ENCODE measurements around the gene LRCH4. TPM values are rescaled to one million over a fixed set of nuclear protein-coding genes. Genes with fewer than 3 reads are reported as not detected.

The LRCH4 gene
- total and polyA plus RNA-seq, 9 of the 15 experiments (the other 6 are each of a cell fraction or from before 2014, with no cell fraction given): 0.06 to 63.3 (median 15.0) TPM

DNA sequence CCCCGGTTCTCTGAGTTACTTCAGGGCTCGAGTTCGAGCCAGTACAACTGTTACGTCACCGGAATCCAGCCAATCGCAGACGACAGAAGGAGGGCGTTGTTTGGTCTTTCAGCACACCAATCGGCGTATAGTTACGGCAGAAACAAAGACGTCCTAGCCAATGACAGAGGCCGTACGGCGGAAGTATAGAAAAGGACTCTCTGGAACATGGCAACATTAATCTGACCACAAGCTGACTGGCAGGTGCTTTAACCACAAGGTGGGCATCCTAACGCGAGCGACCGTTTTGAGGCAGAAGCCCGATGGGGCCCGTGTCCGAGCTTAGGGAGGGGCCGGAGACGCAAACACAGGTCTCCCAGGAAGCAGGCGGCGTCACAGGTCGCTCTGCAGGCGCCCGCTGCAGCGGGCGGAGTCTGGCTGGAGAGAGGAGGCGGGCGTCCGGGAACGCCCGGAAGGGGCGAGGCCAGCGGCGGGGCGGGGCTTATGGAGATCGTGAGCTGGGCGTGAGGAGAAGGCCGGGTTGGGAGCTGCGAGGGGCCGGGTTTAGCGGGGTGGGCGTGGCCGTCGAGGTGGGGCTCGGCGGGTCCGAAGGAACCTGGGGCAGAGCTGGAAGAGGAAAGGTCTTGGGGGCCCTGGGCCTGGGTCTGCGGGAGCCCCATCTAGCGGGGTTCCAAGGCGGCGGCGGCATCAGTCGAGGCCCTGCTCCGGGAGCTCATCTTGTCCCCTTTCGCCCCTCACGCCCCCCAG, 26.2 kb upstream of the LRCH4 start, which contains the start of gene MOSPD3 (continued):
- TF ChIP-seq, protein P1, sequence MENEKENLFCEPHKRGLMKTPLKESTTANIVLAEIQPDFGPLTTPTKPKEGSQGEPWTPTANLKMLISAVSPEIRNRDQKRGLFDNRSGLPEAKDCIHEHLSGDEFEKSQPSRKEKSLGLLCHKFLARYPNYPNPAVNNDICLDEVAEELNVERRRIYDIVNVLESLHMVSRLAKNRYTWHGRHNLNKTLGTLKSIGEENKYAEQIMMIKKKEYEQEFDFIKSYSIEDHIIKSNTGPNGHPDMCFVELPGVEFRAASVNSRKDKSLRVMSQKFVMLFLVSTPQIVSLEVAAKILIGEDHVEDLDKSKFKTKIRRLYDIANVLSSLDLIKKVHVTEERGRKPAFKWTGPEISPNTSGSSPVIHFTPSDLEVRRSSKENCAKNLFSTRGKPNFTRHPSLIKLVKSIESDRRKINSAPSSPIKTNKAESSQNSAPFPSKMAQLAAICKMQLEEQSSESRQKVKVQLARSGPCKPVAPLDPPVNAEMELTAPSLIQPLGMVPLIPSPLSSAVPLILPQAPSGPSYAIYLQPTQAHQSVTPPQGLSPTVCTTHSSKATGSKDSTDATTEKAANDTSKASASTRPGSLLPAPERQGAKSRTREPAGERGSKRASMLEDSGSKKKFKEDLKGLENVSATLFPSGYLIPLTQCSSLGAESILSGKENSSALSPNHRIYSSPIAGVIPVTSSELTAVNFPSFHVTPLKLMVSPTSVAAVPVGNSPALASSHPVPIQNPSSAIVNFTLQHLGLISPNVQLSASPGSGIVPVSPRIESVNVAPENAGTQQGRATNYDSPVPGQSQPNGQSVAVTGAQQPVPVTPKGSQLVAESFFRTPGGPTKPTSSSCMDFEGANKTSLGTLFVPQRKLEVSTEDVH (IDR thresholded peaks at IDR 0.05; ENCODE audit: low read depth, partially characterized antibody): peak; percentile 88
- peak; percentile 62; the same call in 1 of the 2 replicates for TF ChIP-seq JUN (IDR thresholded peaks at IDR 0.05; ENCODE audit: borderline replicate concordance, low read depth, low read length)
- TF ChIP-seq JUN (CRISPR knock-in tag; IDR thresholded peaks at IDR 0.05; ENCODE audit: borderline replicate concordance): no peak
- peak; percentile 39 for TF ChIP-seq TAF7 (tag; IDR thresholded peaks at IDR 0.05)
- peak; percentile 67; the same call in 1 of the 2 replicates for TF ChIP-seq OTX1 (CRISPR knock-in tag; IDR thresholded peaks at IDR 0.05)
- peak; percentile 74 for TF ChIP-seq L3MBTL2 (IDR thresholded peaks at IDR 0.05)
- peak; percentile 92 to 93 for TF ChIP-seq FOXK2 (conservative IDR thresholded peaks at IDR 0.05 in 1 of 2, IDR thresholded peaks at IDR 0.05 in 1 of 2; ENCODE audit: low read depth in 2 of 2)
- TF ChIP-seq PCBP2 (IDR thresholded peaks at IDR 0.05; ENCODE audit: low read depth, low read length, poor library complexity, severe bottlenecking): no peak
- no peak for TF ChIP-seq HDAC6 (IDR thresholded peaks at IDR 0.05; ENCODE audit: low read depth, low read length)
- TF ChIP-seq, protein P2, sequence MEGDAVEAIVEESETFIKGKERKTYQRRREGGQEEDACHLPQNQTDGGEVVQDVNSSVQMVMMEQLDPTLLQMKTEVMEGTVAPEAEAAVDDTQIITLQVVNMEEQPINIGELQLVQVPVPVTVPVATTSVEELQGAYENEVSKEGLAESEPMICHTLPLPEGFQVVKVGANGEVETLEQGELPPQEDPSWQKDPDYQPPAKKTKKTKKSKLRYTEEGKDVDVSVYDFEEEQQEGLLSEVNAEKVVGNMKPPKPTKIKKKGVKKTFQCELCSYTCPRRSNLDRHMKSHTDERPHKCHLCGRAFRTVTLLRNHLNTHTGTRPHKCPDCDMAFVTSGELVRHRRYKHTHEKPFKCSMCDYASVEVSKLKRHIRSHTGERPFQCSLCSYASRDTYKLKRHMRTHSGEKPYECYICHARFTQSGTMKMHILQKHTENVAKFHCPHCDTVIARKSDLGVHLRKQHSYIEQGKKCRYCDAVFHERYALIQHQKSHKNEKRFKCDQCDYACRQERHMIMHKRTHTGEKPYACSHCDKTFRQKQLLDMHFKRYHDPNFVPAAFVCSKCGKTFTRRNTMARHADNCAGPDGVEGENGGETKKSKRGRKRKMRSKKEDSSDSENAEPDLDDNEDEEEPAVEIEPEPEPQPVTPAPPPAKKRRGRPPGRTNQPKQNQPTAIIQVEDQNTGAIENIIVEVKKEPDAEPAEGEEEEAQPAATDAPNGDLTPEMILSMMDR (IDR thresholded peaks at IDR 0.05 in 2 of 3, conservative IDR thresholded peaks at IDR 0.05 in 1 of 3; ENCODE audit: insufficient read depth in 2 of 3, low read depth in 1 of 3, low read length in 3 of 3): 0 out of 6 replicates have a peak, but pooled peaks of 1 of the 3 experiments have one; percentile 1
- TF ChIP-seq FOSL1 (tag; conservative IDR thresholded peaks at IDR 0.05): peak; percentile 25; the same call in 1 of the 2 replicates
- TF ChIP-seq ZNF354B (CRISPR knock-in tag; IDR thresholded peaks at IDR 0.05): no peak
- no peak for TF ChIP-seq ZNF311 (CRISPR knock-in tag; IDR thresholded peaks at IDR 0.05)
- peak; percentile 87 for TF ChIP-seq POLR2AphosphoS5 (IDR thresholded peaks at IDR 0.05; ENCODE audit: control insufficient read depth, insufficient read depth, low read depth, low read length)
- TF ChIP-seq HDAC2 (IDR thresholded peaks at IDR 0.05): peak; percentile 66
- TF ChIP-seq, protein P3, sequence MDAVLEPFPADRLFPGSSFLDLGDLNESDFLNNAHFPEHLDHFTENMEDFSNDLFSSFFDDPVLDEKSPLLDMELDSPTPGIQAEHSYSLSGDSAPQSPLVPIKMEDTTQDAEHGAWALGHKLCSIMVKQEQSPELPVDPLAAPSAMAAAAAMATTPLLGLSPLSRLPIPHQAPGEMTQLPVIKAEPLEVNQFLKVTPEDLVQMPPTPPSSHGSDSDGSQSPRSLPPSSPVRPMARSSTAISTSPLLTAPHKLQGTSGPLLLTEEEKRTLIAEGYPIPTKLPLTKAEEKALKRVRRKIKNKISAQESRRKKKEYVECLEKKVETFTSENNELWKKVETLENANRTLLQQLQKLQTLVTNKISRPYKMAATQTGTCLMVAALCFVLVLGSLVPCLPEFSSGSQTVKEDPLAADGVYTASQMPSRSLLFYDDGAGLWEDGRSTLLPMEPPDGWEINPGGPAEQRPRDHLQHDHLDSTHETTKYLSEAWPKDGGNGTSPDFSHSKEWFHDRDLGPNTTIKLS (IDR thresholded peaks at IDR 0.05; ENCODE audit: borderline replicate concordance, low read depth): peak; percentile 66; the same call in 1 of the 2 replicates
- TF ChIP-seq, protein P4, sequence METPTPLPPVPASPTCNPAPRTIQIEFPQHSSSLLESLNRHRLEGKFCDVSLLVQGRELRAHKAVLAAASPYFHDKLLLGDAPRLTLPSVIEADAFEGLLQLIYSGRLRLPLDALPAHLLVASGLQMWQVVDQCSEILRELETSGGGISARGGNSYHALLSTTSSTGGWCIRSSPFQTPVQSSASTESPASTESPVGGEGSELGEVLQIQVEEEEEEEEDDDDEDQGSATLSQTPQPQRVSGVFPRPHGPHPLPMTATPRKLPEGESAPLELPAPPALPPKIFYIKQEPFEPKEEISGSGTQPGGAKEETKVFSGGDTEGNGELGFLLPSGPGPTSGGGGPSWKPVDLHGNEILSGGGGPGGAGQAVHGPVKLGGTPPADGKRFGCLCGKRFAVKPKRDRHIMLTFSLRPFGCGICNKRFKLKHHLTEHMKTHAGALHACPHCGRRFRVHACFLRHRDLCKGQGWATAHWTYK (CRISPR knock-in tag; IDR thresholded peaks at IDR 0.05): peak; percentile 47; the same call in 1 of the 2 replicates
- no peak for TF ChIP-seq EZH2 (IDR thresholded peaks at IDR 0.05; ENCODE audit: borderline replicate concordance, low read depth, low read length)
- TF ChIP-seq TEAD4 (IDR thresholded peaks at IDR 0.05; ENCODE audit: low read length): no peak
- TF ChIP-seq TEAD4 (CRISPR knock-in tag; IDR thresholded peaks at IDR 0.05; ENCODE audit: borderline replicate concordance): no peak

Data from K562 (cell line).